COLO668 (cell line): ENCODE results near the gene WNT7A.
"Not testable (repeated sequence)": the region's sequence is repeated elsewhere in the genome, so short reads cannot be mapped to it uniquely, and the experiment has no call there.

Experiments used
- DNase-seq: peaks from one replicate; lab custom pipeline; 2025; ENCODE audit not compliant: unreplicated experiment; lab: John Stamatoyannopoulos, UW

Gene WNT7A

GRCh38 chr3:13879946-13880810, at the start of gene WNT7A:
Gene WNT7A (minus strand): TSS chr3:13880071. CDS start chr3:13879816, 255 bp downstream.
- DNase-seq, result peak; percentile 31

GRCh38 chr3:13928741-13929140, 48.9 kb upstream of the WNT7A start:
- not testable (repeated sequence) for DNase-seq

GRCh38 chr3:13927295-13927694, 47.4 kb upstream of the WNT7A start:
- DNase-seq, result no peak

- DNase-seq, result no peak
Observed at GRCh38 chr3:13916375-13916774, 36.5 kb upstream of the WNT7A start.

- DNase-seq, result no peak
Observed at GRCh38 chr3:13902648-13903238, 22.9 kb upstream of the WNT7A start.

GRCh38 chr3:13901935-13902584, 22.2 kb upstream of the WNT7A start:
- no peak for DNase-seq

GRCh38 chr3:13898346-13898745, 18.5 kb upstream of the WNT7A start:
- no peak for DNase-seq

GRCh38 chr3:13896473-13897154, 16.7 kb upstream of the WNT7A start:
- peak; percentile 33 for DNase-seq

GRCh38 chr3:13895155-13896105, 15.6 kb upstream of the WNT7A start:
- DNase-seq, result peak; percentile 75

GRCh38 chr3:13894807-13895154, 14.9 kb upstream of the WNT7A start:
- DNase-seq, result no peak

- no peak for DNase-seq
Observed at GRCh38 chr3:13894096-13894806, 14.4 kb upstream of the WNT7A start.

- no peak for DNase-seq
Observed at GRCh38 chr3:13892304-13892703, 12.4 kb upstream of the WNT7A start.

- no peak for DNase-seq
Observed at GRCh38 chr3:13891492-13892073, 11.7 kb upstream of the WNT7A start.

GRCh38 chr3:13891017-13891392, 11.1 kb upstream of the WNT7A start:
- DNase-seq, result no peak

- DNase-seq, result peak; percentile 2
Observed at GRCh38 chr3:13890377-13891016, 10.6 kb upstream of the WNT7A start.

GRCh38 chr3:13888576-13888975, 8.7 kb upstream of the WNT7A start:
- no peak for DNase-seq

- DNase-seq, result no peak
Observed at GRCh38 chr3:13887495-13888300, 7.8 kb upstream of the WNT7A start.

GRCh38 chr3:13886593-13887129, 6.8 kb upstream of the WNT7A start:
- no peak for DNase-seq
